GM12865 (cell line): ENCODE results near the gene KLHL17.
"Not testable (repeated sequence)": the region's sequence is repeated elsewhere in the genome, so short reads cannot be mapped to it uniquely, and the experiment has no call there.

Experiments used
- DNase-seq: peaks from one replicate; pipeline ENCODE4 v3.0.0; 2010; ENCODE audit warnings: low read depth
- H3K4me3 ChIP-seq: 2 replicates; pipeline ENCODE4 v1.5.1; 2011; ENCODE audit warnings: mild to moderate bottlenecking, low read depth, low read length, control low read depth
- CTCF ChIP-seq: IDR thresholded peaks from 2 replicates; pipeline ENCODE4 v1.5.1; 2011; ENCODE audit warnings: low read length, control low read depth, low read depth, inconsistent platforms; ENCODE audit not compliant: insufficient read depth; ENCODE audit errors: missing control alignments

The KLHL17 gene

GRCh38 chr1:942864-943533, 17.4 kb upstream of the KLHL17 start:
- H3K4me3 ChIP-seq, result no peak overlapping the region
- TF ChIP-seq CTCF, result no peak
- no peak for DNase-seq

GRCh38 chr1:943545-944340, 16.6 kb upstream of the KLHL17 start:
- TF ChIP-seq CTCF, result no peak
- no peak overlapping the region for H3K4me3 ChIP-seq
- DNase-seq, result no peak

GRCh38 chr1:944341-945325, 15.8 kb upstream of the KLHL17 start:
- TF ChIP-seq CTCF, result no peak
- no peak overlapping the region for H3K4me3 ChIP-seq
- DNase-seq, result no peak

GRCh38 chr1:945688-946556, 14.5 kb upstream of the KLHL17 start:
- no peak for TF ChIP-seq CTCF
- H3K4me3 ChIP-seq, result no peak overlapping the region
- DNase-seq, result no peak

- H3K4me3 ChIP-seq, DNase-seq: not testable (repeated sequence)
These were observed 13.6 kb upstream of the KLHL17 start for GRCh38 chr1:946811-947210.

- no peak for DNase-seq
- no peak overlapping the region for H3K4me3 ChIP-seq
- no peak for TF ChIP-seq CTCF
These were observed 12.4 kb upstream of the KLHL17 start for GRCh38 chr1:947958-948357.
